OCI-M2 (cell line): ENCODE results near the gene GNB2.
A peak's percentile ranks its signal among the peaks of the same experiment; 100 is the strongest.

Source experiments
- DNase-seq: peaks from one replicate; lab custom pipeline; 2025; ENCODE audit not compliant: unreplicated experiment; lab: John Stamatoyannopoulos, UW

Gene GNB2

GRCh38 chr7:100680576-100681271, 7.2 kb downstream of the GNB2 start:
- DNase-seq = no peak

- no peak for DNase-seq
Measured at GRCh38 chr7:100681491-100682227, 8.1 kb downstream of the GNB2 start.

GRCh38 chr7:100682228-100682741, 8.7 kb downstream of the GNB2 start:
- no peak for DNase-seq

- DNase-seq = no peak
Measured at GRCh38 chr7:100682991-100683658, 9.6 kb downstream of the GNB2 start.

- no peak for DNase-seq
Measured at GRCh38 chr7:100683659-100684533, 10.4 kb downstream of the GNB2 start.

GRCh38 chr7:100684534-100685042, 11.0 kb downstream of the GNB2 start:
- no peak for DNase-seq

- DNase-seq = no peak
Measured at GRCh38 chr7:100685049-100685605, 11.6 kb downstream of the GNB2 start.

GRCh38 chr7:100685631-100686145, 12.1 kb downstream of the GNB2 start:
- no peak for DNase-seq

- no peak for DNase-seq
Measured at GRCh38 chr7:100686201-100686821, 12.8 kb downstream of the GNB2 start.

- DNase-seq = no peak
Measured at GRCh38 chr7:100686822-100687211, 13.3 kb downstream of the GNB2 start.

- DNase-seq = no peak
Measured at GRCh38 chr7:100687261-100687660, 13.7 kb downstream of the GNB2 start.

GRCh38 chr7:100687751-100688300, 14.3 kb downstream of the GNB2 start:
- DNase-seq = no peak

- no peak for DNase-seq
Measured at GRCh38 chr7:100688326-100688860, 14.9 kb downstream of the GNB2 start.

- DNase-seq = no peak
Measured at GRCh38 chr7:100689230-100690135, 15.9 kb downstream of the GNB2 start.

GRCh38 chr7:100691676-100692577, 18.4 kb downstream of the GNB2 start:
- DNase-seq = peak; percentile 43

GRCh38 chr7:100692578-100692961, 19.0 kb downstream of the GNB2 start:
- no peak for DNase-seq
